GM21717 (cell line): ENCODE results near the gene CACHD1.

Experiments
- ATAC-seq: cut with Tn5 transposase; IDR thresholded peaks from one replicate; pipeline ENCODE4 v1.9.1; 2021; ENCODE audit warnings: mild to moderate bottlenecking, moderate library complexity; ENCODE audit not compliant: unreplicated experiment

Gene CACHD1

DNA sequence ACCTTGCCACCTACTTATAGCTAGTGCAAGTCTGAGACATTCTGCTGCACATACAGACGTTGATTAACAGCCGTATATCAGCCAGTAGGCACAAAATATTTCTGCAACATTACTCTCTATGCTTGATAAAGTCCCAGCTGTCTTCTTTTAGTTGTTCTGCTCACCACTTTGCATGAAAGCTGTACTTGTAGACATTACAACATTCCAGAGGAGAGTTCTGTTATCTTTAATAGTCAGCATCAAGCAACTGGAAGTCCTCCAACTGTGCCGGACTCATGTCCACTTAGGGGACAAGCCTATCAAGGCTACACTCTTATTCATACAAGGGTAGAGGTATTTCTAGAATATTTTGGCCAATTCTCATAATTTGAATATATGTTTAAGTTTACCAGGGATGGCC, 50.0 kb downstream of the CACHD1 start:
- no peak for ATAC-seq

DNA sequence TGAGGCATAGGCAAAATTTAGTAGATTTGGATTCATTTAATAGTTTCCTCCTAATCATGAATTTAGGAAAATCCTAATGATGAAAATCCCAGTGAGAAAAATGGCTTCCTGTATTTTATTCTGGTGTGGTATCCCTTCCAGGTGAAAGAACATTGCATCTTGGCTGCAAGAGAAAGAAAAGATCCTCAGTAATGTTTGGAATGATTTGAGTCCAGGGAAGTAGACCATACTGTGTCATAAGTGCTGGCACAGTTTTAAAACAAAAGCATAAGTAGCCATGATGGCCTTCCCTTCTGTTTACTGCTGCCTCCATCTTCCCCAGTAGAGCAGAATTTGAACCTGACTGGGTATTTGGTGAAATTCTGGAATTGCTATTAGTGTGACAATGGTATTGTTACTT, 52.8 kb downstream of the CACHD1 start:
- ATAC-seq, result no peak

DNA sequence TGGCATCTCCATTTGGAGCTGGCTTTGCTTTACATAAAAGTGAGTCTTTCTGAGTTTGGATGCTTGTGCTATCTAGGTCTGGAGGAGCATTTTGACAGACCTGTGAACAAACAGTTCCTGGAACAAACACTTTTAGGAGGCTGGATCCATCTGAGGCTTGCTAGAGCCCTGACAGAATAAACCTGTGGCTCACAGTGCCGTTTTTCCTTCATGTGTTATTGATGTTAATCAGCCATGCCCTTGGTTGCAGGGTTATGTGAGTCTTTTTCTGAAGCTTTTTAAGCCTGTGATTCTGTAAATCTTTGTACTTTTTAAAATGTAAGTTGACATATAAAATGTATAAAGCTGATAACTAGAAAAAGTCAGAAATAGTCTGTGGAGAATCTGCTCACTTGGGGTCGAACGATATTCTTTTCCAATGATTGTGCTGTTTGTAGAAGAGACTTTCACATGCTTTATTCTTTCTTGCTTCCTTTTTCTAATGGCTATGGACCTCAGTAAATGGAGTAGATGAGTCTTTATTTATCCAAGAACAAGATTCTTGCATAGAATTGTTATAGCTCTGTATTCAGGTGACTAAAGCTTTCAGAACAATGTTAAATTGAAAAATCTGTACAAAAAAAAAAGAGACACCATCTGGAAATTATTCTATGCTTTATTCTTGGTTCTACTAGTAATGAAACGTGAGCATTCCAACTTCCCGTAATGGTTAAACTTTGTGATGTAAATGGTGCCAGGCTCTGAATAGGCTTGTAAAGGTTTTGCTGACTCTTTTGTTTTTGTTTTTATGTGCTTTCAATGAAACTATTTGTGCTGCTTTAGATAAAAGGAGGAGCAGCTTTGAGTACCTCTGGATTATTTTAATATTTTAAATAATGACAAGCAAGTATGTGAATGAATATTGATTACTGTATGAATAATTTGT, 53.7 kb downstream of the CACHD1 start:
- ATAC-seq, result no peak

DNA sequence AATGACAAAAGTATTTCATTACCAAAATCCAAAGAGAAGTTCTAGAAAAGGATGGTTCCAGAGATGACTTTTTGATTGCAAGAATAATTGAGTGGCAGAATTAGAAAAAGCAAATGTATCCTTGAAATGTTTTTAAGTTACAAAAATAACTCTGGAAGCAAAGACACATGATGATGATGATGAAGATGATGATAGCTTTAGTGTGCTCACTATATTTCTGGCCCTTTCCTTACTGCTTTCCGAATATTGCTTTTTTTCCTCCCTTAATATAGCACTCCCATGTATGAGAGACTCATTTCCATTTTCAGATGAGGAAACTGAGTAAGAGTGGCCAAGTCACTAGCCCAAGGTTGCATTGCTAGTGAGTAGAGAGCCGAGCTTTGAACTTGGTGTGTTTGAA, 54.7 kb downstream of the CACHD1 start:
- ATAC-seq, result no peak

DNA sequence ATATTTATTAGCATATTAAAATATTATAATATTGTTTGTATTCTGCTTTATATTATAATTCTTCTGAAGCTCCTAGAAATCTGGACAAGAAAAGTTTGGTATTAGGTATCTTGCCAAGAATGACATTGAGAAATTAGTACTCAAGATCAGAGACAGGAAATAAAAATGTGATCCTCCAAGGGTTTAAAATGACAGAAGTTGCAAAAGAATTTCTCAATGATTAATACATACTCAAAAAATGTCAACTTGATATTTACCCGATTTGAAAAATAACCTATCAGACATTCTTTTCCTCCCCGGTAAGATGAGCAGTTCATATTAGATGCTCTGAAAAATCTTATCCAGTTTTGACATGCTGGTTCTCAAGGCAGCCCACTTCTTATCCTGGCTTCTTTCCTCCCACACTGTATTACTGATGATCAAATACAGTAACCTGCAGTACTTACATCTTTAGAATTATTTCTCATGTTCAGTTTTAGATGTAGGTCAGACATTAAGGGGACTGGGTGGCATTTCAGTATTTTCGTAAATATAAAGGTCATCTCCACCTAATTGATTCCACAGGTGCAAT, 55.3 kb downstream of the CACHD1 start:
- ATAC-seq, result no peak

DNA sequence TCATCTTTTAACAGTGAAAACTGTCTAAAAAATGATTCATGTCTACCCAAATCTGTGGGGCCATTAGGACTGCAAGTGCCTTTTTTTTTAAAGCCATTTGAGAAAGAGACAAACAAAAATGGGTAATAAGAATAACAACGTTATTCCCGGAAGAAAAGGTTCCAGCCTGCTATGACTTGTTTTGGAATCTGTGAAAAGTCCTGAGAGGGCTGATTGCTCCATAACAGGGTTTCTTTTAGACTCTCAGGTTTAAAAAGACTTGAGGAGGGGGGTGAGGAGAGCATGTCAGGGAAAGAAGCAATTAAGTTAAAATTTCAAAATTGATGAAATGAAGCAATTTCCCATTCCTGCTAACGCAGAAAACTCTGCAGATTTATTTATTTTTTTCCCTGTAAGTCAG, 56.4 kb downstream of the CACHD1 start:
- ATAC-seq, result no peak

DNA sequence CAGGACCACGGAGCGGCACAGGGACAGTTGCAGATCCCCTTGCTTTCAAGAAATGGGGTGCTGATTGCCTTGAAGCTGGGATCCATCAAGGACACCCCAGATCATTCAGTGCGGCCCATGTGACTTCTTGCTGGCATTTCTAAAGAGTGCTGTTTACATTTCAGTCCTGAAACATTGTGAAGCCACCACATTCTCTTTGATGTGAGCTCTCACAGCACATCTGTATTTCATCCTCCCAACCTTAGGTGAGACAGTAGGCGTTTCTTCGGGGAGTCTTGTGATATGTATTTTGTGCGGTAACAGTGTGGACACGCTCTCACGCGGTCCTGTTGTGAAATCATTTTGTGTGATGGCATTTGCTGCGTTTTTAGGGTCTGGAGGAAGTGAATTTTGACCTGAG, 57.2 kb downstream of the CACHD1 start:
- no peak for ATAC-seq

DNA sequence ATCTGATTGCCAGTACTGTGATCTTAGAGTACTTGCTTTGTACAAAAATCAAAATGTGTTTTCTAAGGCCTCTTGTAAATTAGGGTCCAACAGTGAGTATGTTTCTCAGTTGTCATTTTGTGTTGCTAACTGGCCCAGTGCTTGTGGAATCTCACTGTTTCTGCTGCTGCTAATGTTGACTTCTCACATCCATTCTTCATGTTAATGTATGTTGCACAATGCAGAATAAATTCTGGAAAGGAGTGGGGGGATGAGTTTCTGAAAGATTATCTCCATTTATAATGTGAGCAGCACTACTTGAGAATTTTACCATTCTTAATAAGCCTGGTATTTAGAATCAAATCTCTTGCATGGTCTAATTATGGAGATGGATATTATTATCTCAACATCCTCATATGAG, 57.9 kb downstream of the CACHD1 start:
- no peak for ATAC-seq

DNA sequence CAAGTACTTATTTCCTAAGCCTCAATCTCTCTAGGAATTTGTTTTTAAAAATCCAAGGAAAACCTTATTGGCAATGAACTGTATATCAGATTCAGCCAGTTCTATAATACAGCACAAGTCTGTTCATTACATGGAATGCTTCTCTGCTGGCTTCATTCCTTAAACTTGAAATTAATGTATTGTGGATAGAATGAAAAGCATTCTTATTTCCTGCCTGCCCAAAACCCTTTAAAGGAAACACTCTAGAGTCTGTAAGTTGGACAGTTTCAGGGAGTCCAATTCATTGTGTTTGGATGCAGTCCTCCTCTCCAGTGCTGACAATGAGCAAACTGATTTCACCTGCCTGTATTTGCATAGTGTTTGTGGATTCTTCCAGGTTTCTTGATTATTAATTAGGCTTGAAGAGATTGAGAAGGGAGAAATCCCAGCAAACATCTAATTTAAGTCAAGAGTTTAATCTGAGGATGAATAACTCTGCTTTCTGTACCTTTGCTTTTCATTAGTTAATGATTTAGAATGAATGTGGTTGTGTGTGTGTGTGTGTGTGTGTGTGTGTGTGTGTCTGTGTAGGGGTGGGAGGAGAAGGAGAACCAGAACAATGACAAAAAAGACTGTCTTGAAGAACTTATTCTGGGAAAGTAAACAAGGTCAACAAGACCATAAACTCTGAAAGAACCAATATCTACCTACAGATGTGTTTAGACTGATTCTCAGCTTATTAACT, 61.2 kb downstream of the CACHD1 start:
- ATAC-seq, result no peak

DNA sequence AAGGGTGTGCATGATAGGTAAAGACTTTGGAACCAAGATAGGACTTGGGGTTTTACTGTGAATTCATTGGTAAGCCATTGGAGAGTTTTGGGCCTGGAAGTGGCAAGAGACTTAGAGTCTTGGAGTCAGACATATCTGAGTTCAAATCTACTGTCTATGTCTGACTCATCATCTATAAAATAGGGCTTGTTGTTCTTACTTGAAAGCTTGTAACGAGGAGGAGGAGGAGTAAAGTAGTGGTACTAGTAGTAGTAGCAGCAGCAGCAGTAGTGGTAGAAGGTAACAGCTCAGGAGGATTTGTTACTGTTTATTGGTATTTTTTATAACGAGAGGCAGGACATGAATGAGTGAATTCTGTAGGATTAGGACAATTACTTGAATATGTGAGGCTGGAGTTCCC, 62.7 kb downstream of the CACHD1 start:
- no peak for ATAC-seq

DNA sequence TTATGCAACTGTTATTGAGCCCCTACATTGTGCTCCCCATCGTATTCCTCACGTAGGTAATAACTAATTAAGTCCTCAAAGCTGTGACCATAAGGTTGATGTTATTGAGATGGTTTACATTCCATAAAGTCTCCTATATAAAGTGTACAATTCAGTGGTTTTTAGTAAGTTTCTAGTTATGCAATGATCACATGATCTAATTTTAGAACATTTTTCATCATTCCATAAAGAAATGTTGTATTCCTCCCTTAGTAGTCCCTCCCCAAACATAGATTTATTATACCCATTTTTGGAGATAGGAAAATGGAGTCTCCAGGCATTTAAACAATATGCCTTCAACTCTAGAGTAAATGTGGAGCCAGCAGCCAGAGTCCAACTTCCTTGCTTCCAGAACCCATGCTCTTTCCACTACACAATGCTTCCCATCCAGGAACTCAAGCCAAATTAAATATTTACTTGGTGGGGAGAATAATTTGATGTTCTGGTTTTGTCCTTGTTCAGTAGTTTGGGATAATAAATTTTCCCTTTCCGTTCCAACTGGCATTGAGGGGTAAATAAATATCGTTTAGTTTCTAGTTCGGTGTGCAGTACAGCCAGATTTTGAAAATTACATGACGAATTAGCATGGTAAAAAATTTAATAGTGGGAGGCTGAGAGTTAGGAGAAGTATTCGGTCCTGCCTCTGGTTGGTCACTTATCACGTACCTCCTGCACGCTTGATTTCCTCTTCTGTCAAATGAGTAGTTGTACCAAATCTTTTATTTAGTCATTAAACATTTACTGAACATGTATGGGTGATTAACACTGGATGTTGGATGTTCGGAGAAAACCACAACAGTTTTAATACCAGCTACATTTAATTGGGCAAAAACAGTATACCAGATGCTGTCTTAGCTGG, 66.3 kb downstream of the CACHD1 start:
- ATAC-seq, result no peak

DNA sequence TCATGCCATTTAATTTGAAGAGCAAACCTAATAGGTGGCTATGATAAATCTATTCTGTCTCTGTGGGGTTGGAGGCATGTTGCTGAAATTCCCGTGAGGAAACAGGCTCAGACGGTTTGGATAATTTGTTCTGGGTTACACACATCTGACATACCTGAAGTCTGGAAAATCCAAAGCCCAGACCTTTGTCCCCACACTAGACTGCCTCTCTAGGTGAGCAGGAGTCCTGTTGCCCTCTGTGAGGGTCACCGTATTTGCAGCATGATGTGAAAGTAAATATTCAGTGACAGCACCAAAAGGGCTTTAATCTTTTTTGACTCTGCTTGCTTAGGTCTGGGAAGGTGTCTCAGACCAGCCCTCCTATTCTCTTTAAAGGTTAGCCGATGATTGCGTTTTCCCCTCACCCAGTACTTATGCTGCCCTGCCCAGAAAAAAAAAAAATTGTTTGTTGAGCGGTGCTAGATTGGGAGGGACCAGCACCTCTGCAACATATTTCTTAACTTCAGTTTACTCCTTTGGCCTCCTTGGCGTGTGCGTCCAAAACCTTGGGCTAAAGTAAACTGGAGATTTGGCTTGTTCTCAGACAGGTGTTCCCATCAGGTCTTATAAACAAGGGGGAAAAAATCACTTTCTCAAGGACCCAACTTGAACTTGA, 67.0 kb downstream of the CACHD1 start:
- ATAC-seq, result no peak

DNA sequence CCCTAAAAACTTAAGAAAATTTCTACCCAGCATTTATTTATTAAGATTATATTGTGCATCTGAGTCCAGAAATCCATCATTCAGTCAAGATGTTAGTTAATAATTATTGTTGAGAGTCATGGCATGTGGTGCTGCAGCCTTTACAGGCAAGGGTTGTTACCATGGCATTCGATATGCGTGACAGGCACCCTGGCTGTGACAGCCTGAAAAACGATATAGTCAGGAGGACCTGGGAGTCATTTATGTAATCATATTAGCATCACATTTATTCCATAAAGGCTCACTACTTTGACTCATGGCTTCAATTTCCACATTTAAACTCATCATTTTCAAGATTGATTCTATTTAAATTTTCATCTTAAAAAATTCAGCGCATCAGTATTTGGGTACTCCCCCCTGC, 68.0 kb downstream of the CACHD1 start:
- ATAC-seq, result no peak

DNA sequence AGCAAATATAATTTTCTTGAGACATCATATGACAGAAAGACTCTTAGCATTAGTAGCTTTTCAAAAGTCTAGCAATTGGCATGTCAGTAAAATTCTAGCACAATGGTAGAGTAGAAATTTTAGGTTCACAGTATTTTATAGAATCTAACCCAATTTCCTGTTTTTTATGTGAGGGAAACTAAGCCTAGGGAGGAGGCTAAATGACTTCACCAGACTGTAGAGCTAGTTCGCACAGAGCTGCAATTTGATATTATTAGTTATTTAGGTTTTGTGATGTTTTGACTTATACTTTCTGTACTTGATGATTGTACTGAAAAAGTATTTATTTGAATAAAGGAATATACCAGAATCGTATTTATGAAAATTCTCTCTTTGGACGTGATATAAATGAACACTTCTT, 68.5 kb downstream of the CACHD1 start:
- no peak for ATAC-seq

DNA sequence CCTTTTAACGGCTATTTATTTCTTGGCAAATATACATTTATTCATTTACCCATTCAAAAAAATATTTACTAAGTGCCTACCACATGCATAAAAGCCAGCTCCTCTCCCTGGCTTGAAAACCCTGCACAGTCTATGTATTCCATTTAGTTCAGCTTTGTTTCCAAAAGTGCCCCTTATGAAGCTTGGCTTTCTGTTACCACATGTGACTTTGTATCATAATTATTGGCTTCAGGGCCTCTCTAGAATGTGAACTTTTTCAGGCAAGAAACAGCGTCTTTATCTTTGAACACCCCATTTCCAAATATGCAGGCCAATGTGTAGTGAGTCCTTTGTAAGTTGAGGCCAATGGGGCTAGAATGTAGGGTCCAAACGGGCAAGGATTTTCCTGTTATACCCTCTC, 69.4 kb downstream of the CACHD1 start:
- ATAC-seq, result no peak

DNA sequence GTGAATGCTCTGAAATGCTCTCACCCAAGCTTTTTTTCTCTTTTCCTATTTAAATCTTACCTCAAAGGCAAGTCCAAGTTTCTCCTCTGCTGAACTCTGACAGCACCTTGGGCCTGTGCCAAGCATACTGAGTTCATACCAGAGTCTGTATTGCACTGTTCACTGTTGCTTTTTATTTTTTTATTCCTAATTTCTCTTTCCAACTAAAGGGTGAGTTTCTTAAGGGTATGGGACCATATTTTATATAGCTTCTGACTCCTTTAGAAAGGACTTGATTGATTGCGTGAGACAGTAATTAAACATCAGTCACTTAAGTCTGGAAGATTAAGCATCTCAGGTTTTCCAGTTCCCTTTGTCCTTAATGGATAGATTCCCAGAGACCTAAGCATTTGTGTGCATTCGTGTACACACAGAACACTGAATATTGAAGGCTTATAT, 69.9 kb downstream of the CACHD1 start:
- ATAC-seq, result no peak

DNA sequence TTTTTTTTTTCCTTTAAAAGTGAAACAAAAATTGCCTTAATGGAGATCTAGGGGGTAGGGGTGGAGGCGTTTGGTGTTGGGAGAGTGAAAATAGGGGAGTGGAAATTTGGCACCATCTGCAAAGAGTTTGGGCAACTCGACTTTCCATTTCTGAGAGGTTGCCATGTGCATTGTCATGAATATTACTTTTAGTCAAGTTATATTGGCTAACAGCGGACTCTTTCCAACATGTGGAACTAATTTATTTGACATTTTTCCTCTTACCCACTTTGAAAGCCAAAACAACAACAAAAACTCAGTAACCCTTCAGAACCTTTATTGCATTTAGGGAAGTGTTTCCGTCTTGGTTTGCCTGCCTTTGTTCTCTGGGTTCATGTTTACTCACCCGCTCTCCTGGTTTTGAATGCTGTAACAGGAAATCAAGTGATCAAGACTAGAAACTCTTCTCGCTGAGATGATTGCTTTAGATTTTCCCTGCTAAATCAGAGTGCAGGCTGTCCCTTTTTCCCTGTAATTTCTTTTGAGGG, 70.4 kb downstream of the CACHD1 start:
- ATAC-seq, result no peak

DNA sequence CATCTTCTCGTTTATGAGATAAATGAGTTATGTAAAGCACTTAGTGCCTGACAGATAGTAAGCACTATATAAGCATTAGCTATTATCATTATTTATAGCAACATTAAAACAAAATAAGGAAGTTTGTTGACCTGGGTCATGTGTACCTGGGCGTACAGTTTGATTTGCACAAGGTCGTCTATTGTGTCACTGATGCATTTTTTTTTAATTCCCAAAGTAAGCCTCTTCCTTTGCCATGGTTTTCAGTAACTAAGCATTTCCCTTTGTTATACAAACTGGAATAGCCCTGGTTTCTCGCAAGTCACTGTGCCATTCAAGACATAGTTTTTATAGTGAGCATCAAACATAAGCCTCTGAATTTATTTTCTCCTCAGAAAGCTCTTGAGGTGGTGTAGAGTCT, 72.2 kb downstream of the CACHD1 start:
- no peak for ATAC-seq

DNA sequence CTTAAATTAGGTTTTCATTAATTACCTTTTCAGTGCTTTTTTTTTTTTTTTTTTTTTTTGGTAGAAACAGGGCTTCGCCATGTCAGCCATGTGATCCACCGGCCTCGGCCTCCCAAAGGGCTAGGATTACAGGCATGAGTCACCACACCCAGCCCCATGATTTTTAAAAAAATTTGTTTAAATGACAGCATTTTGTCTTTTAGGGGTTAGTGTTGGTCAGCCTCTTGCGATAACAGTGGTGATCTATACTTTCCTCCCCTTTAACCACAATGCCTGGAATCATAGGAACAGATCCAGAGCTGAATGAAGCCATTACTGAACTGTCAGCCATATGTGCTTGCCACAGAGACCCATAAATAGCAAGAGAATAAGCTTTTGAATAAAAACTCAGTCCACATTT, 73.9 kb downstream of the CACHD1 start:
- ATAC-seq, result no peak
